ENCODE data around the gene SLC43A2.

DNA sequence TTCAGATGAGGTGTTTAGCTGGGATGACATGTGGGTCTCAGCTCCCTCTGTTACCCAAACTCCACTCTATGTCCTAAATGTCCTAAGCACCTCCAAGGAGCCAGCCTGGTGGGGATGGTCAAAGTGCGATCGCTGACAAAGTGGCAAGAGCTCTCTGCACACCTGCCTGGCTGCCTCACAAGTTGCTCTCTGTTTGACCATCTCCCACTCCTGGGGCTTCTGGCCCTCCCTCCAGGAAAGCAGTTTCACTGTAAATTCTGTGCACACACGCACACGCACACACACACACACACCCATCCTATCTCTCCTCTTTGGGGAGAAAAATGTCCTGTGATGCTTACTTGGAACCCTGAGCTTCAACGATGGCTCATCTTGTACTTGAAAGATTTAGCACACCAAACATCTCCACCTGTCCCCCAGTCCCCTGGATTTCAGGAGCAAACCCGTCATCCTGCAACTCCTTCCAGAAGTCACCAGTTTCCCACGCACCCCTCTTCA lies 67.7 kb downstream of the SLC43A2 start:
- TF ChIP-seq, protein P1, sequence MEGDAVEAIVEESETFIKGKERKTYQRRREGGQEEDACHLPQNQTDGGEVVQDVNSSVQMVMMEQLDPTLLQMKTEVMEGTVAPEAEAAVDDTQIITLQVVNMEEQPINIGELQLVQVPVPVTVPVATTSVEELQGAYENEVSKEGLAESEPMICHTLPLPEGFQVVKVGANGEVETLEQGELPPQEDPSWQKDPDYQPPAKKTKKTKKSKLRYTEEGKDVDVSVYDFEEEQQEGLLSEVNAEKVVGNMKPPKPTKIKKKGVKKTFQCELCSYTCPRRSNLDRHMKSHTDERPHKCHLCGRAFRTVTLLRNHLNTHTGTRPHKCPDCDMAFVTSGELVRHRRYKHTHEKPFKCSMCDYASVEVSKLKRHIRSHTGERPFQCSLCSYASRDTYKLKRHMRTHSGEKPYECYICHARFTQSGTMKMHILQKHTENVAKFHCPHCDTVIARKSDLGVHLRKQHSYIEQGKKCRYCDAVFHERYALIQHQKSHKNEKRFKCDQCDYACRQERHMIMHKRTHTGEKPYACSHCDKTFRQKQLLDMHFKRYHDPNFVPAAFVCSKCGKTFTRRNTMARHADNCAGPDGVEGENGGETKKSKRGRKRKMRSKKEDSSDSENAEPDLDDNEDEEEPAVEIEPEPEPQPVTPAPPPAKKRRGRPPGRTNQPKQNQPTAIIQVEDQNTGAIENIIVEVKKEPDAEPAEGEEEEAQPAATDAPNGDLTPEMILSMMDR (IDR thresholded peaks at IDR 0.05), result no peak
- no peak for TF ChIP-seq POLR2A (IDR thresholded peaks at IDR 0.05)

Data from right lobe of liver (tissue), 4 donors.